ENCODE data around the gene CPXM2. TPM values are rescaled to one million over a fixed set of nuclear protein-coding genes. Genes with fewer than 3 reads are reported as not detected.

CPXM2 gene
- total and polyA plus RNA-seq, 2 donors (not counting 1 experiment from before 2014, with no cell fraction given) = not detected

- Mint-ChIP-seq H3K4me3 (no peak overlapping the region), H3K27ac (no peak overlapping the region), H3K27me3 (peaks cover 30% of the 10 kb centered on the region), H3K9me3 (ENCODE audit: insufficient read depth) (no peaks in the 10 kb centered on the region), H3K4me1 (no peaks in the 10 kb centered on the region)
- H3K36me3 ChIP-seq (replicated peaks in 1 of 2; ENCODE audit: control extremely low read depth in 1 of 2, control insufficient read depth in 1 of 2, extremely low read depth in 1 of 2, insufficient read depth in 2 of 2, low read length in 1 of 2) = no peaks in the 10 kb centered on the region
- H3K9ac ChIP-seq (ENCODE audit: low read length) = no peak overlapping the region
- H3K4me1 ChIP-seq (ENCODE audit: control insufficient read depth in 2 of 2, insufficient read depth in 2 of 2, low read length in 2 of 2) = no peaks in the 10 kb centered on the region
- POLR2A ChIA-PET = no interaction called here
- H3K4me3 ChIP-seq (ENCODE audit: control extremely low read depth in 1 of 5, extremely low read depth in 1 of 5, insufficient read depth in 1 of 5, low read depth in 2 of 5, low read length in 4 of 5) = no peak overlapping the region
- no peak overlapping the region for H3K4me2 ChIP-seq (replicated peaks; ENCODE audit: low read depth, low read length, poor library complexity, severe bottlenecking)
- TF ChIP-seq EZH2 (IDR thresholded peaks at IDR 0.05; ENCODE audit: borderline replicate concordance, insufficient read depth, low read depth, low read length, poor library complexity, severe bottlenecking) = no peak
- no peak for TF ChIP-seq CTCF (IDR thresholded peaks at IDR 0.05)
- H2AFZ ChIP-seq (ENCODE audit: insufficient read depth, low read depth, low read length, poor library complexity, severe bottlenecking) = no peak overlapping the region
- no peaks in the 10 kb centered on the region for H3K79me2 ChIP-seq (ENCODE audit: control insufficient read depth, insufficient read depth, low read length)
- DNase-seq (no peak), ATAC-seq (ENCODE audit: low read depth) (no peak)
- peaks cover 0 to 11% (median 2%) of the 10 kb centered on the region in 4 experiments for H3K27me3 ChIP-seq (replicated peaks in 1 of 4; ENCODE audit: control extremely low read depth in 1 of 4, control insufficient read depth in 3 of 4, insufficient read depth in 4 of 4, low read length in 3 of 4)
- CTCF ChIA-PET = no interaction called here
- H3K9me3 ChIP-seq (ENCODE audit: control extremely low read depth in 1 of 3, control insufficient read depth in 2 of 3, insufficient read depth in 1 of 3, low read length in 2 of 3) = peaks cover 0 to 6% (median 0%) of the 10 kb centered on the region in 3 donors
- no peaks in the 10 kb centered on the region for H4K20me1 ChIP-seq (ENCODE audit: control insufficient read depth, insufficient read depth, low read length, poor library complexity, severe bottlenecking)
- intact Hi-C loops (cut with micrococcal nuclease) = no loop called here
- no peak overlapping the region for H3K27ac ChIP-seq (ENCODE audit: low read length in 2 of 2)
- 68% methylated on average over 6 of the region's 6 CpGs for WGBS (ENCODE audit: insufficient coverage)
Measured at GRCh38 chr10:123836418-123837145, 55.0 kb downstream of the CPXM2 start.

- peaks cover 35% of the 10 kb centered on the region for H3K27me3 Mint-ChIP-seq
- POLR2A ChIA-PET = no interaction called here
Measured at GRCh38 chr10:123835575-123835974, 56.0 kb downstream of the CPXM2 start.

More at GRCh38 chr10:123835575-123835974, 56.0 kb downstream of the CPXM2 start:
- Histone ChIP-seq H3K9ac (ENCODE audit: low read length) (no peak overlapping the region), H4K20me1 (ENCODE audit: control insufficient read depth, insufficient read depth, low read length, poor library complexity, severe bottlenecking) (no peaks in the 10 kb centered on the region), H3K4me2 (replicated peaks; ENCODE audit: low read depth, low read length, poor library complexity, severe bottlenecking) (no peak overlapping the region), H3K36me3 (replicated peaks in 1 of 2; ENCODE audit: control extremely low read depth in 1 of 2, control insufficient read depth in 1 of 2, extremely low read depth in 1 of 2, insufficient read depth in 2 of 2, low read length in 1 of 2) (no peaks in the 10 kb centered on the region), H3K4me1 (ENCODE audit: control insufficient read depth in 2 of 2, insufficient read depth in 2 of 2, low read length in 2 of 2) (no peaks in the 10 kb centered on the region), H3K27ac (ENCODE audit: low read length in 2 of 2) (no peak overlapping the region), H3K9me3 (ENCODE audit: control extremely low read depth in 1 of 3, control insufficient read depth in 2 of 3, insufficient read depth in 1 of 3, low read length in 2 of 3) (peaks cover 0 to 6% (median 0%) of the 10 kb centered on the region in 3 donors), H3K27me3 (replicated peaks in 1 of 4; ENCODE audit: control extremely low read depth in 1 of 4, control insufficient read depth in 3 of 4, insufficient read depth in 4 of 4, low read length in 3 of 4) (peaks cover 0 to 12% (median 2%) of the 10 kb centered on the region in 4 experiments), H3K79me2 (ENCODE audit: control insufficient read depth, insufficient read depth, low read length) (no peaks in the 10 kb centered on the region), H3K4me3 (ENCODE audit: control extremely low read depth in 1 of 5, extremely low read depth in 1 of 5, insufficient read depth in 1 of 5, low read depth in 2 of 5, low read length in 4 of 5) (no peak overlapping the region), H2AFZ (ENCODE audit: insufficient read depth, low read depth, low read length, poor library complexity, severe bottlenecking) (no peak overlapping the region)
- Mint-ChIP-seq H3K4me1 (no peaks in the 10 kb centered on the region), H3K9me3 (ENCODE audit: insufficient read depth) (no peaks in the 10 kb centered on the region), H3K4me3 (no peak overlapping the region), H3K27ac (no peak overlapping the region)
- DNase-seq (no peak), ATAC-seq (ENCODE audit: low read depth) (no peak)
- intact Hi-C loops (cut with micrococcal nuclease) = no loop called here
- TF ChIP-seq CTCF (IDR thresholded peaks at IDR 0.05) (no peak), EZH2 (IDR thresholded peaks at IDR 0.05; ENCODE audit: borderline replicate concordance, insufficient read depth, low read depth, low read length, poor library complexity, severe bottlenecking) (no peak)
- CTCF ChIA-PET = no interaction called here
- WGBS (ENCODE audit: insufficient coverage) = 38% methylated on average over 3 of the region's 5 CpGs
